Ascending aorta (tissue), 2 donors: ENCODE data around the gene ASXL2. TPM values are rescaled to one million over a fixed set of nuclear protein-coding genes. Genes with fewer than 3 reads are reported as not detected.

ENCODE experiments used
- DNase-seq, 2 donors: peaks; one replicate each; pipeline ENCODE4 v3.0.0-alpha.2; 2019; ENCODE audit warnings: low spot score in 2 of 2
- H3K27ac ChIP-seq, 2 donors: fragments of 200-600 bp; sonication (generic); one replicate each; pipeline ENCODE4 v1.5.1; 2016 to 2017; ENCODE audit warnings: mild to moderate bottlenecking in 1 of 2
- H3K27me3 ChIP-seq: fragments of 200-600 bp; sonication (generic); one replicate; pipeline ENCODE4 v1.5.1; 2017
- H3K36me3 ChIP-seq, 2 donors: fragments of 200-600 bp; sonication (generic); one replicate each; pipeline ENCODE4 v1.5.1; 2016
- H3K4me1 ChIP-seq, 2 donors: fragments of 200-600 bp; sonication (generic); one replicate each; pipeline ENCODE4 v1.5.1; 2016 to 2017; ENCODE audit warnings: mild to moderate bottlenecking in 1 of 2
- H3K4me3 ChIP-seq, 2 donors: fragments of 200-600 bp; sonication (generic); one replicate each; pipeline ENCODE4 v1.5.1; 2016 to 2017; ENCODE audit warnings: mild to moderate bottlenecking in 1 of 2
- H3K9me3 ChIP-seq, 2 donors: fragments of 200-600 bp; sonication (generic); one replicate each; pipeline ENCODE4 v1.5.1; 2016
- intact Hi-C: fragments of 100-400 bp; cut with DNase I; formaldehyde crosslinking; loops from one replicate; pipeline ENCODE4 v1.15.1; 2023
- total RNA-seq: library from RNA; depleted of rRNA; stranded (reverse); fragments of >200 nt; gene quantifications from one replicate; pipeline ENCODE4 v1.1.0, GENCODE V29; 2016
- TF ChIP-seq, protein P1 (sequence below), 3 experiments: fragments of 200-600 bp in 2 of 3; fragments of 450-650 bp in 1 of 3; sonication (generic) in 2 of 3; IDR thresholded peaks; one replicate each; pipeline ENCODE4 v1.5.1; 2016 to 2019; ENCODE audit warnings: antibody characterized with exemption in 3 of 3, mild to moderate bottlenecking in 1 of 3, moderate library complexity in 1 of 3

Gene ASXL2
- total RNA-seq, 1 donor from 2014 or later: 8.7 TPM

DNA sequence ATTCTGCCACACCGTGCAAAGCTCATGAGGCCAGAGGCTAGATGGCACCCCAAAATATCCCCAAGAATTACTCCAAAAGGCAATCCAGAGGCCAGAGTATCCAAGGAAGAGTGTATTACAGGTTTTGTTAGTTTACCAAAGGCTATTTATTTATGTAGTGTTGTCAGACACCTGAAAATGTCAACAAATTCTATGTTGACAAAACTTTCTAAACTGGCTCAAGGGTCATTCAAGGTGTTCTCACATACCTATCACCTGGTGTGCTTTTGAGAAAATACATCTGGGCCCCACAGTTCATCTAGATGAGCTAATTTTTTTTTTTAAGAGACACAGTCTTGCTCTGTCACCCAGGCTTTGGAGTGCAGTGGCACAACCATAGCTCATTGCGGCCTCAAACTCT is 192.5 kb downstream of the ASXL2 start:
- TF ChIP-seq, protein P1, sequence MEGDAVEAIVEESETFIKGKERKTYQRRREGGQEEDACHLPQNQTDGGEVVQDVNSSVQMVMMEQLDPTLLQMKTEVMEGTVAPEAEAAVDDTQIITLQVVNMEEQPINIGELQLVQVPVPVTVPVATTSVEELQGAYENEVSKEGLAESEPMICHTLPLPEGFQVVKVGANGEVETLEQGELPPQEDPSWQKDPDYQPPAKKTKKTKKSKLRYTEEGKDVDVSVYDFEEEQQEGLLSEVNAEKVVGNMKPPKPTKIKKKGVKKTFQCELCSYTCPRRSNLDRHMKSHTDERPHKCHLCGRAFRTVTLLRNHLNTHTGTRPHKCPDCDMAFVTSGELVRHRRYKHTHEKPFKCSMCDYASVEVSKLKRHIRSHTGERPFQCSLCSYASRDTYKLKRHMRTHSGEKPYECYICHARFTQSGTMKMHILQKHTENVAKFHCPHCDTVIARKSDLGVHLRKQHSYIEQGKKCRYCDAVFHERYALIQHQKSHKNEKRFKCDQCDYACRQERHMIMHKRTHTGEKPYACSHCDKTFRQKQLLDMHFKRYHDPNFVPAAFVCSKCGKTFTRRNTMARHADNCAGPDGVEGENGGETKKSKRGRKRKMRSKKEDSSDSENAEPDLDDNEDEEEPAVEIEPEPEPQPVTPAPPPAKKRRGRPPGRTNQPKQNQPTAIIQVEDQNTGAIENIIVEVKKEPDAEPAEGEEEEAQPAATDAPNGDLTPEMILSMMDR (IDR thresholded peaks at IDR 0.05): no peak
- Histone ChIP-seq H3K27me3 (no peaks in the 10 kb centered on the region), H3K4me3 (no peak overlapping the region), H3K36me3 (no peaks in the 10 kb centered on the region), H3K9me3 (no peaks in the 10 kb centered on the region), H3K27ac (no peak overlapping the region), H3K4me1 (no peaks in the 10 kb centered on the region)
- no peak for DNase-seq
- intact Hi-C loops: no loop called here

DNA sequence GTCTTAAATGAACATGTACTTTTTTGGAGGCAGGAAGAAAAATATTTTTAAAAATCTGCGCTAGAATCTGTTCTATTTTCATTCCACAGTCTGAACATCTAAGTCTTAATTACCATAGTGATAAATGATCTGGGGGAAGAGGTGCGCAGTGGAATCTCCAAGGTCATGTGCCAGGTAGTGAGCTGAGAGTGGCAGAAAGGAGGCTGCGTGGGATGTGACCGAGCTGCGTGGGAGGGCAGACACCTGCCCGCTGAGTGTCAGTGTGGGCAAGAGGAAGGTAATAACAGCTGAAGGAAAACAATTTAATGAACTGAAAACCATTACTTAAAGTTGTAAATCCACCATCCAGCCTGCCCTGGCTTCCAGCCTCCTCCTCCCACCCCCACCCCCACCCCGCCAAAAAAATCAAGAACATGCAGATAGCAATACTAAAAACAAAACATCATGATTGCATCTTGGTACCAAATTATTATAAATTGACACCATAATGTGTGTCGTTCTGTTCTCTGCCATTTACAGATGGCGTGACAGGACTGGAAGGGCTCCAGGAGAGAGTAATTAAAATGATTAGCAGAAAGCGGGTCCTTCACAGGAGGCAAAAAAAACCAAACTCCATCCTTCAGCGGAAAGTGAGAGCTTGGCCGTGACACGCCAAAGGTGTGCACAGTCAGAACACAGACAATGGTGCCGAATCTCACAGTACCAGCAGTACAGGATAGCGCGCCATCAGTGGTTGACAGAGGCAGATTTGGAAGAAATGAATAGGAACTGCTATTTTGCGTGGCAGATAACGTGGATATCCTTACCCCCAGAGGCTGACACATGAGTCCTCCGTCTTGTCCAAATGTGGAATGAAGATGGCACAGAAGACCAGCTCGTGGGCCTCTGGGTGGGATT is 193.5 kb downstream of the ASXL2 start:
- intact Hi-C loops: no loop called here
- Histone ChIP-seq H3K27ac (no peak overlapping the region), H3K4me3 (no peak overlapping the region), H3K4me1 (no peaks in the 10 kb centered on the region), H3K27me3 (no peaks in the 10 kb centered on the region), H3K36me3 (no peaks in the 10 kb centered on the region), H3K9me3 (no peaks in the 10 kb centered on the region)
- TF ChIP-seq, protein P1 (IDR thresholded peaks at IDR 0.05): no peak
- no peak for DNase-seq

Other genes starting within 250 kb of the ASXL2 start
- 22.7 TPM for gene DTNB, start 204.9 kb downstream of the ASXL2 start, total RNA-seq
- gene KIF3C, start 104.0 kb upstream of the ASXL2 start, total RNA-seq: 11.9 TPM
- gene RAB10, start 155.6 kb upstream of the ASXL2 start, total RNA-seq: 181 TPM